Stimulated activated CD4-positive, alpha-beta T cell treated with anti-CD3 and anti-CD28 coated beads, TNF-alpha, amount 100 ng/mL, for 1 hour (primary cell): ENCODE results near the gene CKMT2.

Experiments
- DNase-seq, 3 donors: peaks; one replicate each; pipeline ENCODE4 v3.0.0-alpha.2; 2020; ENCODE audit warnings: low read depth in 3 of 3, low spot score in 1 of 3

CKMT2 gene

GRCh38 chr5:81214848-81215247 lies 18.3 kb upstream of the CKMT2 start:
- no peak for DNase-seq

DNA sequence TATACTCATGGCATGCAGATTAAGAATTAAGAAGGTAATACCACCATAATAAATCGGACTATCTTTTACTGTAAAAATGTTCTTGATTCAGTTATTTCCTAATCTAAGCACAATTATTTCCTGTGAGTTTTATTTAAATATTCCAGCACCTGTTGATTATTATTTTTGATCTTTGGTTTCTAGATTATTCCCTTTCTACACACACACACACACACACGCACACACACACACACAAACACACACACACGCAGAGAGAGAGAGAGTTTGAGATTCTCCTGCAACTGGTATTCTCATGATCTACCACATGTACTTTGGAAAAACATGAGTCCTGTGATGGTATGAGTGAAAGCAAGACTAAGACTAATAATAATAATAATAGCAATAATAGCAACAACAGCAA lies 17.0 kb upstream of the CKMT2 start:
- no peak for DNase-seq

- no peak for DNase-seq
These were observed 13.7 kb upstream of the CKMT2 start for GRCh38 chr5:81219389-81219788.

DNA sequence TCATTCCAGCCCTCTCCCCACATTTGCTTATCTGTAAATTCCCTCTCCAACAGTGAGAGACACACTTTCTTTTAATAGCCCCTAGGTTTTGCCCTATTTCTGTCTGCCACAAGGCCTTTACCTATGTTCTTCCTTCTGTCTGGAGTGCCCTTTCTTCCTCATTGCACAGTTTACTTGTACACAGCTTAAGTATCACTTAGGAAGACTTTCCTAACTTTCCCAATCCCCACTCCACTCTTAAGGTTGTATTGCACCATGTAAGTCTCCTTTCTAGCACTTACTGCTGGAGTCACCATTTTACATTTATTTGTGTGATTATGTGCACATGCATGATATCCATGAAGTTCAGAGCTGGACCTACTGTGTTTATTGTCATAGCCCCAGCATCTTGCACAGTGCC lies 10.8 kb upstream of the CKMT2 start:
- no peak for DNase-seq

DNA sequence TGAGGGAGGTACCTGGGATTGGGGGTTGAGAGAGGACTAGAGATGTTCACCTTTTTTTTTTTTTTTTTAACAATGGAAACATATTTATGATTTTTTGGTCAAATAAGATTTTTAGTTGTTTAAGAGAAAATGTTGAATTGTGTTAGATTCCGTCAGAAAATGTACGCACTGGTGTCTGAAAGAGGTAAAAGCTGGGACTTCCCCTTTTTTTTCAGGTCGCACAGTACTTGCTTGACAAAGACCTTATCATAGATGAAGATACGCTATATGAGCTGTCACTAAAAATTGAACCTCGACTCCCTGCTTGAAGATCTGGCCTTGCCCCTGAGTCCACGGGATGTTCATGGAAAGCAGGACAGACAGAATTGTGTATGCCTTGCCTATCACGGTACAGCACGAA lies 7.7 kb upstream of the CKMT2 start:
- no peak for DNase-seq

- no peak for DNase-seq
These were observed 6.8 kb upstream of the CKMT2 start for GRCh38 chr5:81226286-81226685.

- DNase-seq = no peak
These were observed 6.2 kb upstream of the CKMT2 start for GRCh38 chr5:81226949-81227348.

- DNase-seq = no peak
These were observed 5.0 kb upstream of the CKMT2 start for GRCh38 chr5:81228084-81228483.

DNA sequence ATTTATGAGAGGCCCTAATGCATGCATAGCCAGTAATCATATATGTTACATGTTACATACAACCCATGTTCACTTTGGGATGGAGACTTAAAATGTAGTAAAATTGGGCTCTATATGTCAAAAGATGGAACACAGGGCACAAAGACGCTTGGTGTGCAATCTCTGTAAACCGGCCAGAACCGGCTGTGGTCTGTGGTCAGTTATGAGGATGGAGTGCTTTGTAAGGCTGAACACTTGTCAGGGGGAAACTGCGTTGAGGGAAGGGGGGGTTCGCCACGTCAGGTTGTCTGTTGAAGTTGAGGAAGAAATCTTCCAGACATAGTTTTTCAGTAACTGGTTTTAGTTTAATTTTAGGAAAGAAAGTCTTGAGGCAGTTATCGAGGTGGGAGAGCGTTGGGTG lies 2.7 kb upstream of the CKMT2 start:
- DNase-seq = no peak

GRCh38 chr5:81232464-81233079 lies 550 bp upstream of the CKMT2 start:
- no peak for DNase-seq

DNA sequence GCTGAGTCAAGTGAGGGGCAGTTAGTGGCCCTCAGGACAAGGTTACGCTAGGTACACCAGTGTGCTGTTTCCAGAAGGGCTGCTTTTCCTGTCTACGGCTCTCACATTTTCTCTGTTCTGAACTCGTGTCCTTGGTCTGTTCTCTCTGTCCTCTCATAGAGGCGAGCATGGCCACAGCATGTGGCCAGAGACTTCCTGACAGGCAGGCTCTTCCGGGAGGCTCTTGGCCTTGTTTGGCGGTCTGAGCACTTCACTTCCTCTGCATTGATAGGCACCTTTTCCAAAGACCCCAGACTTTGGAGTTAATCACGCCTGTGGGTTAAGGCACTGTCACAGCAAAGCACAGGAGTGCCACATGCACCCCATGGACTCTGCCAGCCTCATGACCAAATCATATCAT lies 1.2 kb downstream of the CKMT2 start:
- DNase-seq = no peak

DNA sequence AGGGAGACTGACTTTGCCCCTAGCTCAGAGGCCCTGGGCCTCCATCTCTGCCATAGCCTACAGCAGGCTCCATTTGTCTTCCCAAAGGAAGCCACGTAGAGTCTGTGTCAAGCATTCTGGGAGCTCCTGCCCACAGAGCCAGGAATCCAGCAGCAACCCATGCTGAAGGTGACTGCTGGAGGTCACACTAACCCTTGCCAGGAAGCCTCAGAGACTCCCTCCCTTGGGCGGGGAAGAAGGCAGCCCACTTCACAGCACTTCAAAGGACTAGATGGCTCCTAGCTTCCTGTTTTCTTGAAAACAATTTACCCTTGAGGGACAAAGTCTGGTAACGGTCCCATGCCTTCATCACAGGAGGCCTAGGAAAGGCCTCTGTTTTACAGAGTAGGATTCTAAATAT lies 1.7 kb downstream of the CKMT2 start:
- no peak for DNase-seq

DNA sequence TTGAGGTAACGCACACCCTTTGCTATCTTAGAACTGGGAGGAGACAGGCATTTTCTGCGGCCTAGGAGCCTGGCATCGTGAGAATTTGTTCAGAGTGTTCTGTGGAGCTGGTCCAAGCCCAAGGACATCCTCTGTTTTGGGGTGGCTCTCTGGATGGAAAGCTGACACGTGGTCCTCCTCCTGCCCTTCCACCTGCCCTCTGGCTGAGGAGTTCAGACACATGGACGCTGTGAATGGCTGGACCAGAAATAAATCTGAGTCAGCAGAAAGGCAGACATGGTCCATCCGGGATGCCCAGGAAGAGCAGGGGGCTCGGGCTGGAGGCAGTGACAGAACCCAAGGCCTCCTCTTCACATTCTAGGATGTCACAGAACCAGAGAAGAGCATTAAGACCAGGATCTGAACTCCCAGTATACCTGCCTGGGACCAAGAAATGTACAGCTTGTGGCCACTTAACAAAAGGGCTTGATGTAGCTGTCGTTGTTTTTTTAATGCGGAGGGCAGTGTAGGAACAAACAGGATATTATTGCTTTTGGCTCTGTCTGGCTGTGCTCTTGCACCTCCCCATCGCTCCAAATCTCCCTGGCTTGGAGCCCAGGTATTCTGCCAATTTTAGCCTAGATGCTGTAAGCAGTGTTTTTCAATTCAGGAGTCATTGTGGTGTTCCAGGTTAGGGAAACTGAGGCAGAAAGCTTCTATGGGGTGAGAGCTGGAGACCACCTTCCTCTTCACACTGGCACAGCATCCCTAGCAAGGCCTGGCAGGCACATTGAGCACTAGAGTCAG lies 2.4 kb downstream of the CKMT2 start:
- DNase-seq = no peak

GRCh38 chr5:81238460-81238859 lies 5.3 kb downstream of the CKMT2 start:
- DNase-seq = no peak

DNA sequence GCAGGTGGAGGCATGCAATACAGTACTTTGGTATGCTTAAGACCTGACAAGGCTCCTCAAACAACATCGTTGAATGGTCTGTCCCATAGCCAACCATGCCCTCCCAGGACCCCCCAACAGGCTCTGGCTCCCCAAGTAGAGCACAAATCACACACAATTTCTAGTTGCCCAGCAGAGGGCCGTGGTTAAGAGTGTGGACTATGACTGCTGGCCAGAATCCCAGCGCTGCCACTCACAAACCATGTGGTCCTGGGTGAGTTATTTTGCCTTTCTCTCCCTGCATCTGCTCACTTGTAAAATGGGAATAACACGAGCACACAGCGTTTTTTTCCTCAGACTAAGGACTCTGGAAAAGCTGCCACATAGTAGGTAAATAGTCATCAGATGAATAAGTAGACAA lies 6.5 kb downstream of the CKMT2 start:
- no peak for DNase-seq

DNA sequence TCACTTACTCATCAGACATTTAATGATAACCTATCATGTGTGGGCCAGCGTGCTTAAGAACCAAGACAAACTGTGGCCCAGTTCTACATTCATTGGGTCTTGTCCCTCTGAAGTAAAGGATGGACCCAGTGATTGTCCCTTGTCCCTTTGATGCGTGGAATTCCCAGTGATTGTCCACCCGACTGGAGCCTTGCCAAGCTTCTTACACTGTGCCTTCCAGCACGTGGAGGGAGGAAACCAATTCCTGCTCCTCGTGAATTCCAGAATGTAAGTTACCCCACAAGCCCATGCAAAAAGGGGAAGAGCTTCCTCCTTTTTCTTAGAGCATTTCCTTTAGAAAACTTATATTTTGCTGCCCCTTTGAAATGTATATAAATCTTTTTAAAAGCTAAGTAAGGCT lies 7.9 kb downstream of the CKMT2 start:
- DNase-seq = no peak

GRCh38 chr5:81241961-81242648 lies 9.0 kb downstream of the CKMT2 start:
- no peak for DNase-seq

GRCh38 chr5:81242906-81243436 lies 9.8 kb downstream of the CKMT2 start:
- no peak for DNase-seq

- DNase-seq = no peak
These were observed 11.3 kb downstream of the CKMT2 start for GRCh38 chr5:81244451-81244850.

GRCh38 chr5:81245871-81246235 lies 12.7 kb downstream of the CKMT2 start:
- no peak for DNase-seq

- DNase-seq = no peak
These were observed 13.6 kb downstream of the CKMT2 start for GRCh38 chr5:81246697-81247096.

- DNase-seq = no peak
These were observed 14.4 kb downstream of the CKMT2 start for GRCh38 chr5:81247441-81247972.
